ENCODE measurements around the gene SRCIN1.
A peak's percentile ranks its signal among the peaks of the same experiment; 100 is the strongest.

The SRCIN1 gene

GRCh38 chr17:38558728-38559050 is 47.1 kb downstream of the SRCIN1 start:
- no peak for DNase-seq (ENCODE audit: low read depth in 2 of 2)
- peak overlapping the region; percentile 37 to 45 for H3K4me3 ChIP-seq (replicated peaks in 1 of 2; ENCODE audit: low read depth in 2 of 2, low read length in 2 of 2)
- TF ChIP-seq CTCF (IDR thresholded peaks at IDR 0.05; ENCODE audit: low read depth, low read length), result no peak

DNA sequence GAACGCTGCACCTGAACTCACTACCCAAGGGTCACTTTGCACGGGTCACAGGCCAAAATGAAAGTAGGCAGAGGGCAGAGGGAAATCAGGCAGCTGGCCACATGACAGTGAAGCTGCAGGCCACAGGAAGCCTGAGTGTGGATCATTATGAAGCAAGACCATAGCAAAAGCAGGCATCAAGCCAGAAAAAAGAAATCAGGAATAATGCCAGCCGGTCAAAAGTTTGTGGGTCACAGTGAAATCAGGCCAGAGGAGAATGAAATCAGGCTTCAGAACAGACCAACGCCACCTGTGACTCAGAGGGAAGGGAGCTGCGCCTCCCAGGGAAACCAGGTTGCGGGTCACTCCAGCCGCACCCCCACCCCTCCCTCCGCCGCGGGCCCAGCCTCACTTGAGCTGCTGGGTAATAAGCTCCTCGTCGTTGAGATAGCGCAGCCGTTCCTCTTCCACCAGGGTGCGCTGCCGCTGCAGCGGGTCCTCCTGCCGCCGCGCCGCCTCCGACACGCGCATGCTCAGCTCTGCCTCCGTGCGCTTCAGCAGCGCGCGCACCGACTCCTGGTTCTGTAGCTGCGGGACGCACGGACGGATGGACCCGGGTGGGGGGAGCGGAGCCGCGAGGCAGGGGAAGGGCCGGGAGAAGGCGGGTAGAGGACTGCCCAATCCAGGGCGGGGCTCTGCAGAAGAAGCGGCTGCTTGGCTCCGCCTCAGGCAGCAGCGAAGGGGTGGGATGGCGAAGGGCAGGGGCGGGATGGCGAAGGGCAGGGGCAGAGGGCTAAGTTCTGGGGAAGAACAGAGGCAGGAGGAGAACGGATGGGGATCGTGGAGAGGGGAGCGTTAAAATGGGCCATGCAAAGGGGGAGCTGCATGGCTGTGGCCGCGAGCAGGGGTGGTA is 47.7 kb downstream of the SRCIN1 start:
- TF ChIP-seq CTCF (IDR thresholded peaks at IDR 0.05; ENCODE audit: low read depth, low read length), result peak; percentile 93
- H3K4me3 ChIP-seq (replicated peaks in 1 of 2; ENCODE audit: low read depth in 2 of 2, low read length in 2 of 2), result peak overlapping the region; percentile 37 to 45
- DNase-seq (ENCODE audit: low read depth in 2 of 2), result peak; percentile 94

GRCh38 chr17:38557396-38557795 is 48.4 kb downstream of the SRCIN1 start:
- TF ChIP-seq CTCF (IDR thresholded peaks at IDR 0.05; ENCODE audit: low read depth, low read length), result no peak
- no peak for DNase-seq (ENCODE audit: low read depth in 2 of 2)
- H3K4me3 ChIP-seq (replicated peaks in 1 of 2; ENCODE audit: low read depth in 2 of 2, low read length in 2 of 2), result peak overlapping the region in 1 of 2 donors; percentile 45

GRCh38 chr17:38556239-38556638 is 49.5 kb downstream of the SRCIN1 start:
- H3K4me3 ChIP-seq (replicated peaks in 1 of 2; ENCODE audit: low read depth in 2 of 2, low read length in 2 of 2), result no peak overlapping the region
- DNase-seq (ENCODE audit: low read depth in 2 of 2), result no peak
- no peak for TF ChIP-seq CTCF (IDR thresholded peaks at IDR 0.05; ENCODE audit: low read depth, low read length)

- no peak overlapping the region for H3K4me3 ChIP-seq (replicated peaks in 1 of 2; ENCODE audit: low read depth in 2 of 2, low read length in 2 of 2)
- no peak for TF ChIP-seq CTCF (IDR thresholded peaks at IDR 0.05; ENCODE audit: low read depth, low read length)
- DNase-seq (ENCODE audit: low read depth in 2 of 2), result peak; percentile 11 to 57
Observed at GRCh38 chr17:38554430-38555350, 51.1 kb downstream of the SRCIN1 start.

- no peak overlapping the region for H3K4me3 ChIP-seq (replicated peaks in 1 of 2; ENCODE audit: low read depth in 2 of 2, low read length in 2 of 2)
- no peak for DNase-seq (ENCODE audit: low read depth in 2 of 2)
- no peak for TF ChIP-seq CTCF (IDR thresholded peaks at IDR 0.05; ENCODE audit: low read depth, low read length)
Observed at GRCh38 chr17:38552343-38552742, 53.4 kb downstream of the SRCIN1 start.
